ENCODE measurements around the gene LRRC15. TPM values are rescaled to one million over a fixed set of nuclear protein-coding genes. Genes with fewer than 3 reads are reported as not detected.

Gene LRRC15
- total RNA-seq, 1 donor from 2014 or later = not detected

DNA sequence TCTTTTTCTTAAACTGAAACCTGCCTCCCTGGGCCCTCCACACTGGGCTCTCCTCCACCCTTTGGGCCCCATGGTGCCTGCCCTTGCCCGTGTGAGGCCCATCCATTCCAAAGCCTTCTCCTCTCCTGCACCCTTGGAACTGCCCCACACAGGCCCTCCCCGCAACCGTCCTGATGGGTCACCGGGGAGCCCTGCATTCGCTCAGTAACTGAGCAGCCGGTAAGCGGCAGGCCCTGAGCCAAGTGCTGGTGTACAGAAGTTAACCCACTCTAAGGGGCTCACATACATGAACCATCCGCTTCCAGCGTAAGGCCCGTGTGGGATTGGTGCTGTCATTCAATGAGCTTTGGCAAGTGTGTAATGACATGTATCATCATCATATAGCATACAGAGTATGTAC, 5.4 kb upstream of the LRRC15 start:
- ATAC-seq (ENCODE audit: low read depth) (no peak), DNase-seq (no peak)
- TF ChIP-seq CTCF (IDR thresholded peaks at IDR 0.05) = no peak
- CTCF ChIA-PET = no interaction called here
- no peak overlapping the region for H3K4me3 Mint-ChIP-seq
- H3K36me3 Mint-ChIP-seq (ENCODE audit: low read depth) = no peaks in the 10 kb centered on the region
- no peaks in the 10 kb centered on the region for H3K4me1 Mint-ChIP-seq
- POLR2A ChIA-PET = no interaction called here
- H3K27ac Mint-ChIP-seq = no peak overlapping the region
- peaks cover 48% of the 10 kb centered on the region for H3K27me3 Mint-ChIP-seq
- H3K9me3 Mint-ChIP-seq = no peaks in the 10 kb centered on the region
- intact Hi-C loops (cut with micrococcal nuclease) = no loop called here

DNA sequence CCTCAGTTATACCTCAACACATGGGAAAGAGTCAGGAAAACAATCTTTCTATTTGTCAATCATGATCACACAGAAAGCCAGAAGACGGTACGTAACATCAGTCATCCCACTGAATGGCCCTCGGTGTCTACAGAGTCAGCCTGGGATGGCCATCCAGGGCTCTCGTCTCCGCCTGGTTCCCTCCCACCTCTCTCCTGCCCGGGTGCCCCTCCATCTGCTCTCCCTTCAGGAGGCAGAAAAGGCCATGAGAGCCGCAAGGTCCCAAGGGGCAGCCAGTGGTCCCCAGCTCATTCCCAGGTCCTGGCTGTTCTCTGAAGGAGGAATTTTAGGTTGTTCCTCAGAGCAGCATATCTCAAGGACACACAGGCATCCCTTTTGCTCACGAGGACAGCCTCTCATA, 4.4 kb upstream of the LRRC15 start:
- H3K27me3 Mint-ChIP-seq = peaks cover 47% of the 10 kb centered on the region
- no peak for TF ChIP-seq CTCF (IDR thresholded peaks at IDR 0.05)

GRCh38 chr3:194373028-194373427, 3.5 kb upstream of the LRRC15 start:
- H3K4me3 Mint-ChIP-seq = no peak overlapping the region
- H3K27me3 Mint-ChIP-seq = peaks cover 48% of the 10 kb centered on the region
- ATAC-seq (ENCODE audit: low read depth) (no peak), DNase-seq (no peak)
- no peaks in the 10 kb centered on the region for H3K9me3 Mint-ChIP-seq
- no peak for TF ChIP-seq CTCF (IDR thresholded peaks at IDR 0.05)
- intact Hi-C loops (cut with micrococcal nuclease) = no loop called here
- ChIA-PET POLR2A (no interaction called here), CTCF (interaction anchor here (0.6 kb wide), 1 partner anchor 45 kb away, joined by 3 read pairs; no protein-coding TSS in a partner anchor)
- no peaks in the 10 kb centered on the region for H3K4me1 Mint-ChIP-seq
- H3K27ac Mint-ChIP-seq = no peak overlapping the region
- no peaks in the 10 kb centered on the region for H3K36me3 Mint-ChIP-seq (ENCODE audit: low read depth)

More for the DNA sequence above, 4.4 kb upstream of the LRRC15 start:
- no peaks in the 10 kb centered on the region for H3K4me1 Mint-ChIP-seq
- intact Hi-C loops (cut with micrococcal nuclease) = no loop called here
- ChIA-PET POLR2A (no interaction called here), CTCF (no interaction called here)
- ATAC-seq (ENCODE audit: low read depth) (no peak), DNase-seq (no peak)
- no peak overlapping the region for H3K4me3 Mint-ChIP-seq
- no peaks in the 10 kb centered on the region for H3K9me3 Mint-ChIP-seq
- no peaks in the 10 kb centered on the region for H3K36me3 Mint-ChIP-seq (ENCODE audit: low read depth)
- no peak overlapping the region for H3K27ac Mint-ChIP-seq

- DNase-seq (no peak), ATAC-seq (ENCODE audit: low read depth) (no peak)
- Mint-ChIP-seq H3K36me3 (ENCODE audit: low read depth) (no peaks in the 10 kb centered on the region), H3K27me3 (peaks cover 43% of the 10 kb centered on the region), H3K27ac (no peak overlapping the region), H3K9me3 (no peaks in the 10 kb centered on the region), H3K4me1 (no peaks in the 10 kb centered on the region), H3K4me3 (no peak overlapping the region)
- ChIA-PET POLR2A (no interaction called here), CTCF (no interaction called here)
- no peak for TF ChIP-seq CTCF (IDR thresholded peaks at IDR 0.05)
- intact Hi-C loops (cut with micrococcal nuclease) = no loop called here
Observed at GRCh38 chr3:194370753-194371152, 1.2 kb upstream of the LRRC15 start.

DNA sequence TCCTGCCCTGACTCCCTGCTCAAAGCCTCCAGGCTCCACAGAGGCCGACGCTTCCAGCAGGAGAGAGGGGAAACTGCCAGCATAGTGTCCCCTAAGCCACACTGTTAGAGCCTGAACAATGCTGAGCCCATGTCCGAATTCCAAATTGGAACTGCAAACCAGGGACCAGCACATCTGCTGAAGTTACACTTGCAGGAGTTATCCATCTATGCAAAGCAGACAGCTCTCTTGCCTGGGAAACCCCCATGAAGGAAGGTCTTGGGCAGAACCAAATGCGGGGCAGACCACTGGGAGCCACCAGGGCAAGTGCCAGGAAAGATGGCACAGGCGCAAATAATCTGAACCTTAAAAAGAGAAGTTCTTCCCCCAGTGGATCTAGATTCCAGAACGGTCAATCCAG, 625 bp downstream of the LRRC15 start:
- H3K4me3 Mint-ChIP-seq = no peak overlapping the region
- intact Hi-C loops (cut with micrococcal nuclease) = no loop called here
- H3K9me3 Mint-ChIP-seq = no peaks in the 10 kb centered on the region
- no peaks in the 10 kb centered on the region for H3K4me1 Mint-ChIP-seq
- no peak overlapping the region for H3K27ac Mint-ChIP-seq
- CTCF ChIA-PET = no interaction called here
- no peaks in the 10 kb centered on the region for H3K36me3 Mint-ChIP-seq (ENCODE audit: low read depth)
- ATAC-seq (ENCODE audit: low read depth) (no peak), DNase-seq (no peak)
- TF ChIP-seq CTCF (IDR thresholded peaks at IDR 0.05) = no peak
- H3K27me3 Mint-ChIP-seq = peaks cover 35% of the 10 kb centered on the region
- POLR2A ChIA-PET = no interaction called here
